AML-193 (cell line): ENCODE data around the gene SDK2.

Experiments used
- DNase-seq, 2 experiments: peaks; one replicate each; lab custom pipeline; 2025; lab: John Stamatoyannopoulos, UW

SDK2 gene

DNA sequence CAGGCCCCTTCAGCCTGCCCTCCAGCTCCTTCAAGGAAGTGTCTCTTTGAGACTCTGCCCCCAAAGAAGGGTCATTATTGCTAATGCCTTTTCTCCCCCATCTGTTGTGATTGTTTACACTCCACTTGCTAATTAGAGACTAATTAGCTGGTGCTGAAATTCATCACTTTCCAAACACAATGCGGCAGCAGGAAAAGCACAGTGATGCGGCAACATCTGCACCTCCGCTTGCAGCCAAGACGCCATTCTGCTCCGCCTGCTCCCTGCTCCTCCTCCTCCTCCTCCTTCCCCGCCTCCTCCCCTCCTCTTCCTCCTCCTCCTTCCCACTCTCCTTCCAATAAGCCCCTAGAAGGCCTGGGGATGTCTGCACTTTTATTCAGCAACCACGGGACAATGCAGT is 110.5 kb downstream of the SDK2 start:
- DNase-seq = no peak

DNA sequence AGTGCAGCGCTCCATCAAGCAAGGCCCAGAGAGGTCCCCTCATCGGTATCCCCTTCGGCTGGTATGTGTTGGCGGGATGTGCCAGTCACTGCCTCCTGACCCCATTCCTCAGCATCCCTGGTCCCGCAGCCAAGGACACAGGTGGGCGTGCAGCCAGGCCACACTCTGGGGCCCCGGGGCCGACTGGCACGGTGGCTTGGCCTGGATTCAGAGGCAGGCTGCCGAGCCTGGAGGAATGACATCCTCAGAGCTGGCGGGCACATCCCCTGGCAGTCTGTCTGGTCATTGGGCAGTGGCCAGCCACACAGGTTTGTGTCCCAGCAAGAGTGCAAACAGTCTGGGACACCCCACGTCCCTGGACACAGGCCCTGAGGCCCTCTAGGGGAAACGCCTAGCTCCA is 111.1 kb downstream of the SDK2 start:
- DNase-seq = no peak

- no peak for DNase-seq
Observed at GRCh38 chr17:73532421-73532901, 111.8 kb downstream of the SDK2 start.

DNA sequence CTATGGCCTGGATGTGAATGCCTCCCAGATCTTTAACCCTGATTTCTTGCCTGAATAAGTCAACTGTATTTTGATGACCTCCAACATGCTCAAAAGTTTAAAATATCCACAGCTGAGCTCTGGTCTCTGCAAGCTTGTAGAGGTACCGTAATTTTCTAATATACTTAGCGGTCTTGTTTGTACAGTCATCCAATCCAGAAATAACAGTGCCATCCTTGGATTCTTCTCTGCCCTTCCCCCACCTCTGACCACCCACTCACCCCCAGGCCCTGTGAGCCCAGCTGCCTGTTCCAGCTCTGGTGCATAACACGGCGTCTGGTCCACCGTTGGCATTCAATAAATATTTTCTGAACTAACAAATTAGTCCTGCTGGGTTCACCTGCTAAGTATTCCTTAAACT is 113.1 kb downstream of the SDK2 start:
- no peak for DNase-seq

- no peak for DNase-seq
Observed at GRCh38 chr17:73528679-73529078, 115.6 kb downstream of the SDK2 start.

DNA sequence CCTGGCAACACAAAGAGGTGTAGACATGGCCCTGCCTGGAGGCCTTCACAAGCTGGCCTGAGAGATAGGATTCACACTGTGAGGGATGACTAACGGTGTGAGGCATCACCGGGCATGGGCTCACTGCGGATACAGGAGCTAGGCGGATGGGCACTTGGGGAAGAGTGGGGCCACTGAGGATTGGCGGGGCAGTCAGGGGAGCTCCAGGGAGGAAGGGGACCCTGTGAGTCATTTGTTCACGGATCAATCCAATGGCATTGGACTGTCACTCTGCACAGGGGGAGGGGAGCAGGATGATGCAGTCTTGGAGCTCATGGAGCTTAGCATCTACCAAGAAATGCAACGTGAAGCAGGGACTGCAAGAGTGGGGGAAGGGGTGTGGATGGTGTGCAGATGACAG is 117.3 kb downstream of the SDK2 start:
- DNase-seq = no peak

DNA sequence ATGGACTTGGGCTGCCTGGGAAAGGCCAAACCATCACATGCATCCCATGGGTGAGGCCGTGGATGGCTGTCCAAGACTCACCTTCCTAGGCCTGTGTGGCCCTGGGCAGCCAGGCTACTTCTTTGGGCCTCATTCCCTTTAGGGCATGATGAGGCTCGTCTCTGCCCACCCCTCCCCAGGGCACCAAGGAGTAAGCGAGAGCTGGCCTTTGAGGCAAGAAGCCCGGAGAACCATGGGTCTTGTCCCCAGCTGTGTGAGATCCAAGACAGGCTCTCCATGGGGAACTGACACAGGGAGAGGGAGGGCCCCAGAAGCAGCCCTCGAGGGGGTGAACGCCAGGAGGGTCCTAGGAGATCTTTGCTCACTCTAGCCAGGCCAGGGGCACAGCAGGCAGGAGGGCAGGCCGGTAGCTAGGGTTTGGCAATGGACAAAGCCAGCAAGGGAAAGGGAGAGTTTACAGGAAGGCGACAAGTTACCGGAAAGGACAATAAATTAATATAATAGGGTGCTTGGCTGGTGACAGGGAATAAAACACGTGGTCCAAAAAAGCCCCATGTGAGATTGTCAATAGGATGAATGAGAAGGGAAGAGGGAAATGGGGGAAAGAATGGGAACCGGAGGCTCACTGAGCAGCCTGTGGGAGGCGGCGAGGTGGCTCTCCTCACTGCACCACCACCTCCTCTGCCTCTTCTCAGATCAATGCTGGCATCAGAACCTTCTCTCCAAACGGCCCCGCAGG is 119.1 kb downstream of the SDK2 start:
- DNase-seq = no peak

- DNase-seq = no peak
Observed at GRCh38 chr17:73522696-73523095, 121.5 kb downstream of the SDK2 start.

GRCh38 chr17:73522107-73522506 is 122.1 kb downstream of the SDK2 start:
- DNase-seq = no peak

DNA sequence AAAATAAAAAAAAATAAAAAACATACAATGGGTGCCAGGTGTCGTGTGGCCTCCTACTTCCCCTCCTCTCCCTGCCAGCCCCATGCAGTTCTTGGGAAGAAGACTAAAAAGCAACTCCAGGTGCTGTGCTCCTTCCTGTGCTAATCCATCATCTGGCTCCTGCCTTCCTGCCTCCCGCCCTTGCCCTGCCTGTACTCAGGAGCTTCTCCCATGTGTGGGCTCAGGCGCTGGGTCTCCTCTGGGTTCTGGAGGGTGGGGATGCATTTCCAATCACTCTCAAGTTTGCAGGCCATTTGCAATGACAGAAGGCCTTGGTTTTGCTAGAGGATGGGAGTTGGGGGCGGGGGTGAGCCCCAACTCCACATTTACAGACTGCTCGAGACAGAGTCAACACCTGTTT is 122.9 kb downstream of the SDK2 start:
- no peak for DNase-seq

- no peak for DNase-seq
Observed at GRCh38 chr17:73520369-73520761, 123.9 kb downstream of the SDK2 start.

DNA sequence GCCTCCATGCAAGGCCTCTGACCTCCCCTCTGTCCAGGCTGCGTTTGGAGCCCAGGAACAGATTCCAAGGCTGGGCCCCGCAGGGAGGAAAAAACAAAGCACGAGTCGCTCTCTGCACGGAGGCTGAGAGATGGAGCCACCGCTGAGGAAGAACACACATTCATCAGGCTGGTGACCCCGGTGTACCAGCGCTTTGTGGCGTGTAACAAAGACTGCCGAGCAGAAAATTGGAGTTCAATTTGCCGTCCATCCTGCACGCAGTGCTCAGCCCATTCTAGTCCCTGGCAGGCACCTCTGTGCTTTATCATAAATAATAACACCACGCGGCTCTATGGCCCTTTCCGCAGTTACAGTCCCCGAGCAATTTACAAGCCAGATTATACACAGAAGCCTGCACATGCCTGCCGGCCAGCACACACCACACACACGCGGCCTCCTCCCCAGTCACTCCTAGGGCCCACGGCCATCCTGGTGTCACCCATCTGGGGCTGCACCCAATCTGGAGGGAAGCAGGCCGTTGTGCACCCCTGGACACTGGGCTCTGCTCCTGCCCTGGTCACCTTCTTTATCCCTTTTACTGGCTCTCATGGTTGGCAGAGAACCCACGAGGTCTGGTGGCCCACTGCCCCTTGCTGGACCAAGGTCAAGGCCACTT is 124.4 kb downstream of the SDK2 start:
- DNase-seq = no peak

DNA sequence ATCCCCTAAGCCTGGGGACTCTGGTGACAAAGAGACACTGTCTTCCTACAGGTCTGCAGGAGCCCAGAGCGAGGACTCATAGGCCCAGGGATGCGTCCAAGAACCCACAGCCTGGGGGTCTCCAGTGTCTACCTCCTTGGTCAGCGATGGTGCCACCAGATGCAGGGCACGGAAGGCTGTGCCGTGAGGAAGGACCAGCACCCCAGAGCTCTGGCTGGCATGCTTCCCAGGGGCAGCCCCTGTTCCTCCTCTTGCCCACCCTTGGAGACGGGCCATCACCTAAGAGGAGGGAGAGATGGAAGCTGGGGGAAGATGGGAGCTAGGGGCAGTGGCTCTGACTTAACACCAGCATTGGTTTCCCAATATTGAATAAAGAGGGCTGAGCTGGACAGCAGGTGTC is 125.2 kb downstream of the SDK2 start:
- no peak for DNase-seq

GRCh38 chr17:73516431-73516830 is 127.8 kb downstream of the SDK2 start:
- no peak for DNase-seq

GRCh38 chr17:73514146-73514863 is 129.9 kb downstream of the SDK2 start:
- DNase-seq = no peak

GRCh38 chr17:73513426-73513825 is 130.8 kb downstream of the SDK2 start:
- DNase-seq = no peak

DNA sequence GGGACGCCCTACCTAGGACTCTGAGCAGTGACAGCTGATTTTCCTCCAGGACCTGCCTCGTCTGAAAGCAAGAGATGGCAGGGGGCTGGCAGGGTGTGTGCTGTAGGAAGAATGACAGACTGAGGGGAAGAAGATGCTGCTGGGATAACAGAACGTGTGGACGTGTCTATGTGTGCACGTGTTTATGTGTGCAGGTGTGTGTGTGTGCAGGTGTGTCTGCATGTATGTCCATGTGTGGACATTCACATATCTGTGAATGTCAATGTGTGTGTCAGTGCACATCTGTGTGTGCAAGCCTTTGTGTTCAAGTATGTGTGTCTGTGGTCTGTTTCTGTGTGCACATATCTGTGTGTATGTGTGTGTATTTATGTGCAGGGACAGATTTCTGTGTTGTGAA is 132.5 kb downstream of the SDK2 start:
- DNase-seq = no peak

GRCh38 chr17:73510981-73511718 is 133.1 kb downstream of the SDK2 start:
- no peak for DNase-seq

DNA sequence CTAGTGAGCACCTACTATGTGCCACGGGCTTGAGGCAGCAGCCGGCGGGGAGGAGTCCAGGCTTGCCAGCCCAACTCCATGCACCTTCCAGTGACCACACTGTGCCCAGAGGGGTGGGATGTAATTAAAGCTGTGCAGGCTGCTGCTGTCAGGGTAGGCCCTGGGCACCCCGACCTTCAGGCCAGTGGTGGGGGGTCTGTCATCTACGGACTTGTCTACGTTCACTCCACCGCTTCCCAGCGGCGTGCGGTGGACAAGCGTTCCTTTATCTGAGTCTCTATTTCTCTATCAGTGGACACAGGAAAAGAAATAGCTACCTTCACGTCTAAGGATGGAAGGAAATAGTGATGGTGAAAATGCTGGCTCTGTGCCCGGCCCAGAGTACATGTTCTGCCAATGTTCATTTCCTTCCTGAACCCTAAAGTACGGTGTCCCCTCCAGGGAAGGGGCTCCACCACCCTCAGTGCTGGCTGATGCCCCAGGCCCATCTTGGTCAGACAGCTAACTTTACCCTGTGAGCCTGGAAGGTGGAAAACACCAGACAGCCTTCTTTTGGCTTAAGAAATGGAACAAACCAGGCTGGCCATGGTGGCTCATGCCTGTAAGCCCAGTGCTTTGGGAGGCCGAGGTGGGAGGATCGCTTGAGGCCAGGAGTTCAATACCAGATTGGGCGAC is 135.2 kb downstream of the SDK2 start:
- no peak for DNase-seq

- DNase-seq = no peak
Observed at GRCh38 chr17:73508057-73508930, 136.0 kb downstream of the SDK2 start.
